ENCODE data around the gene FBLIM1.

FBLIM1 gene, protein sequence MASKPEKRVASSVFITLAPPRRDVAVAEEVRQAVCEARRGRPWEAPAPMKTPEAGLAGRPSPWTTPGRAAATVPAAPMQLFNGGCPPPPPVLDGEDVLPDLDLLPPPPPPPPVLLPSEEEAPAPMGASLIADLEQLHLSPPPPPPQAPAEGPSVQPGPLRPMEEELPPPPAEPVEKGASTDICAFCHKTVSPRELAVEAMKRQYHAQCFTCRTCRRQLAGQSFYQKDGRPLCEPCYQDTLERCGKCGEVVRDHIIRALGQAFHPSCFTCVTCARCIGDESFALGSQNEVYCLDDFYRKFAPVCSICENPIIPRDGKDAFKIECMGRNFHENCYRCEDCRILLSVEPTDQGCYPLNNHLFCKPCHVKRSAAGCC

DNA sequence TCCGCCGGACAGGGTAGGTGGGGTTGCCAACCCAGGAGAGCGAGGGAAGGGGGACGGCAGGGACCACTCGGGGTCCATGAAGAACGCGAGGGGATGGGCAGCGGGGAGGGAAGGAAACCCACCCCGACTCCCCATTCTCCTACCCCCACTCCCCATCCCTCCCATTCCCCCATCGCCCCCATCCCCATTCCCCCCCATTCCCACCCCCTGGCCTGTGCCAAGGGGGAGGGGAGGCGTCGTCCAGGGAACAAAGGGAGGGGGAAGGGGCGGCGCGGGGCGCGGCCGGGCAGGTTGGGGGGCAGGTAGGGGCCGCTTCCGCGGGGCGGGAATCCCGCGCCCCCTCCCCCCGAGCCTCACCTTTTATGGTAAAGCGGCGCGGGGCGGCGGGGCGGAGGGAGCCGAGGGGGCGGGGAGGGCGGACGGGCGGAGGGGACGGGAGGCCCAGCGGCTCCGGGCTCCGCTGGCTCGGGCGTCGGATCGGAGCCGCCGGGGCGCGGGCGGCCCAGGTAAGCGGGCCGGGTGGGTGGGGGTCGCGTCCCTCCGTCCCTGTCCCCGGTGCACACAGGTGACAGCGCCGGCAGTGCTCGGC, at the start of gene FBLIM1:
Gene FBLIM1 (plus strand): TSS at position 453 of the 589 bp plus-strand sequence. CDS start 6,189 bp downstream, outside the sequence.
- DNase-seq (ENCODE audit: low read depth in 2 of 2) = no peak

DNA sequence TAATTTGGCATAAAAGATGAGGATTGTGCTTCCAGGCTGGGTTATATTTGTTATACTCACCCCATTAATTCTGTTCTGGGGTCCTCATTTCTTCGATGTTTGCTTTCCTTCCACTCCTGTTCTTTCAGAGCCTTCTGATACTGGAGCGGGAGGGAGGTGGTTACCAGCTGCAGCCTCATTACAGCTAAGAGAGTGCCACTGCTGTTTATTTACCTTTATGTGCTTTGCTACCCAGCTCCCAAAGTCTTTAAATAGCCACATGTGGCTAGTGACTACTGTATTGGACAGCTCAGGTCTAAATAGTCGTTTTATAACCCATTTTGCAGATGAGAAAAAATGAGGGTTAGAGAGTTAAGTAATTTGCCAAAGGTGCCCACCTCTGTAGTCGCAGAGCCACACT, 49.4 kb upstream of the FBLIM1 start:
- no peak for DNase-seq (ENCODE audit: low read depth in 2 of 2)

DNA sequence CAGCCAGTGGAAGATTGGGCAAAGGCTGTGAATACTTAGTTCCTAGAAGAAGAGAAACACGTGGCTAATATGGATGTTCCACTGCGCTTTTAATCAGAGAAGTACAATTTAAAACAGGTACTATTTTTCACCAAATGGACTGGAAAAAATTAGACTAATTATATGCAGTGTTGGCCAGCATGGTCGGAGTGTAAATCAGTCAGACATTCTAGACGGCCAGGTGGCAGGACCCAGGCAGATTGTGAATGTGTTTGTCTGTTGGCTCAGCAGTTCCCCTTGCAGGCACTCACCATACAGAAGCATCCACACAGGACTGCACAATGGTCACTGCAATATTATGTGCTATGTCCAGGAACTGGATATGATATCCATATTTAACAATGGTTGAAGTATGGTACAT, 46.4 kb upstream of the FBLIM1 start:
- no peak for DNase-seq (ENCODE audit: low read depth in 2 of 2)

DNA sequence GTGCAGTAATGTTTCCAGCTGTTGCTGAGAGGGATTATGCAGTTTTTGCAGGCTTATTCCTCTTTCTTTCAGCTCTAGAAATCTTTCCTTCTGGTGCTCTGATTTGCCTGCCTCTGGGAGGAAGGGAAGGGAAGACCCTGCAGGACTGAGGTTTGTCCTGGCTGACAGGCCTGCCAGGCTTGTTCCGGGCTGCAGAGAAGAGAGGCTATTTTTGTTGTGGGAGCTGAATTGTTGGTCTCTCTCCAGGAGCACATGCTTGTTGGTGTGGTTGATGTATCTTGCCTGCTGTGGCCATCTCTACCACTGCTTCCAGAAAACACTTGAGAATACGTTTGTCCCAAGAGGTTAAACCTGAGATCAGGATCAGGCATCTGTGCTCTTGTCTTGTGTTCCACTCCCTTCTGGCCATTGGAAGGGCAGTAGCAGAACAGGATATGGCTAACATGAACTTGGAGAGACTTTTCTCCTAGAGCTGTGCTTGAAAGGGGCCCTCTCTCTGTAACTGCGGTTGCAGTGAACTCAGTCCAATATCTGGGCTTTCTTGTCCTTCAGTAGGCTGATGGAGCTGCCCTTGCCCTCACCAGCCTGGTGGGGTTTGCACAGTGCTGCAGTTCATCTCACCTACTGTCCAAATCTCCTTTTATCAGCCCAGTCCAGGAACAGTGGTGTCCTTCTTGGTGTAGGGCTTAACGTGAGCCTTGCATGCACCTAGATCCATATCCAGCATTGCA, 44.0 kb upstream of the FBLIM1 start:
- no peak for DNase-seq (ENCODE audit: low read depth in 2 of 2)

DNA sequence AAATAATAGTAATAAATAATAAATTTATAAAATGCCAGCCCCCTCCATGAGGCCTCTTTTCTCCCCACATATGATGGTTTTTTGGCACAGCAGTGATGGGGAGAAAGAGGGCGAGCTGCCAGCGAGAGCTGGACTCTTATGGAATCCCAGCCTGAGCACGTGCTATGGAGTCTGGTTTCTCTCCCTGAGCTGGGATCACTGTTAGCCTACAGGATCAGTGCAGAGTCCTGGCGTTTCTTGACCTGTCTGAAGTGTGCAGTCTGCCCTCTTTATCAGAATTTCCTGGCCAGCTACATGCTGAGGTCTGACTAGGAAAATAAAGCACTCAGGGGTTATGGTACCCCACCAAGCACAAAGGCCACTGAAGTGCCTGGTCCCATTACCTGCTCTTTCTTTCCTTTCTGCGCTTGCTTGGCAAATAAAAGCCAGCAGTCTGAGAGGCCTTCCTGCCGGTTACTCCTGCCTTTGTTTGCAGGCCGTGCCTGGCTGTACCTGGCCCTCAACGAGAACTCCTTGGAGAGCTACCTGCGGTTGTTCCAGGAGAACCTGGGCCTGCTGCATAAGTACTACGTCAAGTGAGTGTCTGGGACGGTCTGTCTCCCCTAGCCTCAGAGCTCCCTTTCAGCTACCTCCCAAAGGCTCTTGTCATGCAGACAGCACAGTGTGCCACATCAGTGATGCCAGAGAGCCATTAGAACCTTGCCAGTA, 41.0 kb upstream of the FBLIM1 start:
- DNase-seq (ENCODE audit: low read depth in 2 of 2) = no peak

DNA sequence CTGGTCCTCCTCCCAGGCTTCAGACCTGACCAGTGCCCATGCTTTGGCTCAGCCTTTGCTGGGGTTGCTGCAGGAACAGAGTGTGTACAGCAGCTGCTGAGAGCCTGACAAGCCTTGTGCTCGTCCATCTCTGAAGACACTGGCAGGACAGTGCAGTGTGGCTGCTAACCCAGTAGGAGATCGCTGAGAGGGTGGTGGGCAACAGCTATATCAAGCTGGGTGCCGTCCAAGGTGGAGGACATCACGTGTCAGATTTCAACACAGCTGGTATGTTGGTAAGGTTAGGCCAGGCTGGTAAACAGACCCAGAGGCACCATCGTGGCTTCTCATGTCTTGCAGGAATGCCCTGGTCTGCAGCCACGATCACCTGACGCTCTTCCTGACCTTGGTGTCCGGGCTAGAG, 40.4 kb upstream of the FBLIM1 start:
- DNase-seq (ENCODE audit: low read depth in 2 of 2) = no peak

DNA sequence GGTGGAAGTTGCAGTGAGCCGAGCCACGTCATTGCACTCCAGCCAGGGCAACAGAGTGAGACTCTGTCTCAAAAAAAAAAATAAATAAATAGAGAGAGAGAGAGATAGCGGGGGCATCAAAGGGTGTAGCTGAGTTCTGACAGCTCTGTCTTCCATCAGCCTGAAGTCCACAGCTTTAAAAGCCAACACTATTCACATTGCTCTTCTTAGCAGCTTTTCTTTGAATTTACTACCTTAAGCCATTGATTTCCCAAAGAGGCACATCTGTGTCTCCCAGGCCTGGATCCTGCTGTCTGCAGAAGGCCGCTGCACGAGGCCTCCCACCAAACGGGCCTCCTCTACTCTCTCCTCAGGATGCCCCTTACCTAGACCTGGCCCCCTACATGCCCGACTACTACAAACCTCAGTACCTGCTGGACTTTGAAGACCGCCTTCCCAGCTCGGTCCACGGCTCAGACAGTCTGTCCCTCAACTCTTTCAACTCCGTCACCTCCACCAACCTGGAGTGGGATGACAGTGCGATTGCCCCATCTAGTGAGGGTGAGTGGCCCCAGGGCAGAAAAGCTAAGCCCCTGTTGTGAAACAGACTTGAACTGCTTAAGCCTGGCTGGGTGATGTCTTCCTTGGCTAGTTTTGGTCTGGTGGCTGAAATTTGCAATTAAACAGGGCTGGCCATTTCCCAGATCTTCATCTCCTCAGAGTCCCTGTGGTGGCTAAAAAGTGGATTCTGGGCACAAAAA, 39.0 kb upstream of the FBLIM1 start:
- no peak for DNase-seq (ENCODE audit: low read depth in 2 of 2)

DNA sequence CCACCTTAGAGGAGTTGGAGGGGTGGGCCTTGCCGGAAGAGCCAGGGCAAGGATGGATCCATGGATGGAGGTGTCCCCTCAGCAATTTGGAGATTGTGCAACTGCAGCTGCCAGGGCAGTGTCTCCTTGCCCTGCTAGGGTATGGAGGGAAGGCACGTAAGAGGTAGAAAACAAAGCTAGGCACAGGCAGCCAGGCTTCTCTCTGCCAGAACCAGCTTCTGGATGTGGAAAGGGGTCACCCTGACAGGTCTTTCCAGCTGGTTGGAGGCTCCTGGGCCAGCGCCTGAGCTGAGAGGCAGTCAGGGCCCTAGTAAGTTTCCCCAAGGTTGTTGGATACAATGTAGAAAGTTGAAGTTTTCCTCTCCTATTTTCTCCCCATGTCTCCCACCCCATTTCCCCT, 37.7 kb upstream of the FBLIM1 start:
- no peak for DNase-seq (ENCODE audit: low read depth in 2 of 2)

DNA sequence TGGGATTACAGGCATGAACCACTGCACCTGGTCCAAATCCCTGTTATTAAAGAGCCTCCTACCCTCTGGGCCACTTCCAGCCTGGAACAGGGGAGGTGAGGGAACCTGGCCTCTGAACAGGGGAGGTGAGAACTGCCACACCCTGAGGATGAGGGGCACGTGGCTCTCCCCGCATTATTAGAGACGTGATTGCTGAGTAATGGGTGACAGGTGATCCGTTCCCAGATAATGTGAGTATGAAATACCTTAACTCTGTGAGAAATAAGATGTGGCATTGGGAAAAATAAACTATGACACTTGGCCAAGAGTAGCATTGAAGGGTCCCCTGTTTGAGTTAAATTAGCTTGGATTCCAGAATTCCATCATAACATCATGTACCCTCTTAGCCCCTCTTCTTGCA, 36.2 kb upstream of the FBLIM1 start:
- no peak for DNase-seq (ENCODE audit: low read depth in 2 of 2)

DNA sequence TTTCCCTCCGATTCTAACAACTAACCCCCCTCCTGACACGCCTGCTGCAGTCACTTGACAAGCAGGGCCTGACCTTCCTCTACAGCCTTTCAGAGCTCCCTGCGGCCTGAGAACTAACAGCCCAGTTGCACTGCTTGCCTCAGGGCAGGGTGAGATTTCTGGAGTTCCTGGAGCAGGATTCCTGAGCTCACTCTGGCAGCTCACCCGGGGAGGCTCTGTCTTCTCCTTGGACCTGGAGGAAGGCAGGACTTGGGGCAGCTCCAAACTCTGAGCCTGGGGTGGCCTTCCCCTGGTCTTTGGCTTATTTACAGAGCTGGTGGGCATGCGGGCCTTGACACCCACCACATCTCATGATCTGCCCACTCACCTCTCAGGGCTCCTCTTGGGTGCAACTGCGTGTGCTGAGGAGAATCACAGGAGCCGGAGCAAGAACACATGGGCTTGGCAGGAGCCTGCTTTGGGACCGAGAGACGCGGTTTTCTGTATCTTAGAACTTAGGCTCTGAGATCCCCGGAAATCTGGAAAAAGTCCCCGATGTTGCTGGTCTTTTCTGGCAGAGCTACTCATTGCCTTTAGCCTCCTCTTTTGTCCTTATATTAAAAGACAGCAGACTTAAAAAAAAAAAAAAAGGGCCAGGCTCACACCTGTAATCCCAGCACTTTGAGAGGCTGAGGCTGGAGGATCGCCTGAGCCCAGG, 35.6 kb upstream of the FBLIM1 start:
- DNase-seq (ENCODE audit: low read depth in 2 of 2) = no peak

DNA sequence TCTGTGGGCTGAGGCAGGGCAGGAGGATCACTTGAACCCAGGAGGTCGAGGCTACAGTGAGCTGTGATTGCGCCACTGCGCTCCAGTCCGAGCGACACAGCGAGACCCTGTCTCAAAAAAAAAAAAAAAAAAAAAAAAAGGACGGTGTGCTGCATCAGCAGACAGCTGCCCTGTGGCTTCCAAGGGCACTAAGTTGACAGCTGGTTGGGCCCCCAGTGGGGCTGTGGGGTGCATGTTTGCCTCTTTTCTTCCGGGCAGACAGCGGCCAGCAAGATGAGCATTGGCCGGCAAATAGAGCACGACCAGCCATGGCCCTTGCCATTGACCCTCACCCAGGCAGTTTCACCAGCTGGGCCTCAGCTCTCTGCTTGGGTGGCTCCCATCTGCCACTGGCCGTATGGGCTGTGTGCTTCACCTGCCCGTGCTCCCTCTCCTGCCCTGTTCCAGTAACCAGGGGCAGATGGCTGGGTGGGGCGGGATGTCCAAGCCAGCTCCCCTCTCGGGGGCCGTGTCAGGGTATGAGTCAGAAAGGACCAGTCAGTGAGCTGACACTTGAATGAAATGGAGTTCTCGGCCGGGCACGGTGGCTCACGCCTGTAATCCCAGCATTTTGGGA, 34.9 kb upstream of the FBLIM1 start:
- no peak for DNase-seq (ENCODE audit: low read depth in 2 of 2)

DNA sequence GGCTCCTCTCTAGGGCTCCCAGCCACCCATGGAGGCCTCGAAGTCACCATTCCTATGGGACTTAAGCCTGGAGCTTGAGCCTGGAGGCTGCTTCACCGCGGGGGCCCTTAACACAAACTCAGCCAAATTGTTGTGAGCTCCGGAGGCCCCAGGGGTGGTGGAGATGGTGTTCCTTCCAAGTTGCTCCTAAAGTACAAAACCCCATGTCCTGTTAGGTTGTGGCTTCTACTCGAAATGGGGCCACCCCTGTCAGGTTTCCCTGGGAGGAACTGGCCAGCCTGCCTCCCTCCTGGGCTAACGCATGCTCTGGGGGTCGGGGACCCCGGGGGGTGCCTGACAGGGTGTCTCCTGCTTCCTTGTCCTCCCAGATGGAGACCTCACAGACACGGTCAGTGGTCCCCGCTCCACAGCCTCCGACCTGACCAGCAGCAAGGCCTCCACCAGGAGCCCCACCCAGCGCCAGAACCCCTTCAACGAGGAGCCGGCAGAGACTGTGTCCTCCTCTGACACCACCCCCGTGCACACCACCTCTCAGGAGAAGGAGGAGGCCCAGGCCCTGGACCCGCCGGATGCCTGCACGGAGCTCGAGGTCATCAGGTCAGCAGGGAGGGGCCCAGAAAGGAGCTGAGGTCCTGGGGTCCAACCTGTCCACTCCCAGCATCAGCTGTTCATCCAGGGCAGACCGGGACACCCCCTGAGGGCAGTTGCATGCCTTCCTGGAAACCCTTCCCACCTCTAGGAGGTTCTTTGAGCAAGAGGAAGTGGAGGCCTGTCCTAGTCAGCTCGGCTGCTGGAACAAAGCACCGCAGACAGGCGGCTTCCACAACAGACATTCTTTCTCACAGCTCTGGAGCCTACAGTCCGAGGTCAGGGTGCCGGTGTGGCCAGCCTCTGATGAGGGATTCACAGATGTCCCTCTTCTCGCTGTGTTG, 33.4 kb upstream of the FBLIM1 start:
- DNase-seq (ENCODE audit: low read depth in 2 of 2) = no peak

DNA sequence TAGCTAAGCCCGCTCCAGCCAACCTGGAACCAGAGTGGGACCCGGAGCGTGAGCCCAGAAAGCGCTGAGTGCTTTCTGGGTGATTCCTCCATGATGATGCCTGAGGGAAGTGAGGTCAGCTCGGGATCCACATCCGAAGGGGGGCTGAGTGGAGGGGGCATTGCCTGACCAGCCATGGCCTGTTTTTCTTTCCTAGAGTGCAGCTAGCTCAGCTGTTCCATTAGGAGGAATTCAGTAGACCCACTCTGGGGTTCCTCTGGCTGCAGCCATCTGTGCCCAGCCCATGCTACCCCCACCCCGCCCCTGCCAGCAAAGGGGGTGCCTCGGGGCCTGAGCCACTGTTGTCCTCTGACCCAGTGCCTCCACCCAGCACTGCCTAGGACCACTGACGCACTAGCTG, 32.1 kb upstream of the FBLIM1 start:
- no peak for DNase-seq (ENCODE audit: low read depth in 2 of 2)

DNA sequence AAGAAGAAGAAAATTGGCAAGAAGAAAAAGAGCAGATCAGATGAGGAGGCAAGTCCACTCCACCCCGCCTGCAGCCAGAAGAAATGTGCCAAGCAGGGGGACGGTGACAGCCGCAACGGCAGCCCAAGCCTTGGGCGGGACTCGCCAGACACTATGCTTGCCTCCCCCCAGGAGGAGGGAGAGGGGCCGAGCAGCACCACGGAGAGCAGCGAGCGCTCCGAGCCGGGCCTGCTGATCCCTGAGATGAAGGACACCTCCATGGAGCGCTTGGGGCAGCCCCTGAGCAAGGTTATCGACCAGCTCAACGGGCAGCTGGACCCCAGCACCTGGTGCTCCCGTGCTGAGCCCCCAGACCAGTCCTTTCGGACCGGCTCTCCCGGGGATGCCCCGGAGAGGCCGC, 31.6 kb upstream of the FBLIM1 start:
- DNase-seq (ENCODE audit: low read depth in 2 of 2) = no peak

DNA sequence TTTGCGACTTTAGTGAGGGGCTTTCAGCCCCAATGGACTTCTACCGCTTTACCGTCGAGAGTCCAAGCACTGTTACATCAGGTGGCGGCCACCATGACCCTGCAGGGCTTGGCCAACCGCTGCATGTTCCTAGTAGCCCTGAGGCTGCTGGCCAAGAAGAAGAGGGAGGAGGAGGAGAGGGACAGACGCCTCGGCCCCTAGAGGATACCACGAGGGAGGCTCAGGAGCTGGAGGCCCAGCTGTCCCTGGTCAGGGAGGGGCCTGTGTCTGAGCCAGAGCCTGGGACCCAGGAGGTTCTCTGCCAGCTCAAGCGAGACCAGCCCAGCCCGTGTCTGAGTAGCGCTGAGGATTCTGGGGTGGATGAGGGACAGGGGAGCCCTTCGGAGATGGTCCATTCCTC, 31.2 kb upstream of the FBLIM1 start:
- no peak for DNase-seq (ENCODE audit: low read depth in 2 of 2)

DNA sequence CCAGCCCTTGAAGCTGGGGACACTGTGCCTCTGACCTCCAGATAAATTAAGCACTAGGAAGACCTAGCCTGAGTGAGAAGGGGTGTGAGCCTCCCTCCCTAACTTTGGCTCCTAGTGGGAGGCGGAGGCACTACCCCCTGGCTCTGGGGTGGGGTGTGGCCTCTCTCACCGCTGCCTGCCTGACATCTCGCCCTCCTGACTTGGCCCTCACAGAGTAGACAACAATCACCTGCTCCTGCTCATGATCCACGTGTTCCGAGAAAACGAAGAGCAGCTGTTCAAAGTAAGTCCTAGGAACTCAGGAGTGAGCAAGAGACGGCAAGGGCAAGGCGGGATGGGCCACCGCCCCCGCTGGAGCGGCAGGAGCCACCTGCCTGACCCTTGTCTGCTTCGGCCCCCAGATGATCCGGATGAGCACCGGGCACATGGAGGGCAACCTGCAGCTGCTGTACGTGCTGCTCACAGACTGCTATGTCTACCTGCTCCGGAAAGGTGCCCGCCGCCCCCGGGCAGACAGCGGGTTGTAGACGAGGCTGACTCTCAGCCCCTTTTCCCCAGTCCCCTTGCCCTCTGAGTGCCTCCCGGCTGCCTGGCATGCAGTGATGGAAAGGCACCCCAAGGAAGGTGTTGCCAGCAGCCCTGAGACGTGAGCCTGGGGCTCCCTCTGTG, 30.6 kb upstream of the FBLIM1 start:
- no peak for DNase-seq (ENCODE audit: low read depth in 2 of 2)

DNA sequence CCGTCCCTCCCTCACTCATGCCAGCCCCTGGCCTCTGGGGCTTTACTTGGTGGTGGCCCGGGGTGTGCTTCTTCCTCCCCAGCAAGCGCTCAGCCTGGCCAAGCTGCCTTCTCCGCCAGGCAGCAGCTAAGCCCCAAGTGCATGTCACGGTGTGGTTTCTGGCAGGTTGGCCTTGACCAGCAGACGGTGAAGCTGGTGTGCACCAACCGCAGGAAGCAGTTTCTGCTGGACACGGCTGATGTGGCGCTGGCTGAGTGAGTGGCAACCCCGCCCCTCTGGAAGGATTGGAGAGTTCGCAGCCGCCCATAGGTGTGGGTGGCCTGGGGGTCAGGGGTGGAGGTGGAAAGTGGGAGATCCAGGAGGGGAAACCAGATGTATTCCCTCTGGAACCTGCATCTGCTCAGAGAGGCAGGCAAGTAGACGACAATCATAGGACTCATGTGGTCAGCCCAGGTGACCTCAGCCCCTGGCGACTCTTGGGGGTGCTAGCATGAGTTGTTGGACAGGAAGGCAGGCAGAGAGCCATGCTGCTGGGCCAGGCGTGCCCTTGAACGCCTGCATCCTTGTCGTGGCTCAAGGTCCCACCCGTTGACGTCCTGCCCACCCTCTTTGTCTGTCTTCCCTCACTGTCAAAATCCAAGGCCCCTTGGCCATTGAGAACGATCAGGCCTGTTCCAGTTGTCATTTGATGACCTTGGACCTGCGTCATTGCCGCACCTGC, 29.5 kb upstream of the FBLIM1 start:
- DNase-seq (ENCODE audit: low read depth in 2 of 2) = no peak

DNA sequence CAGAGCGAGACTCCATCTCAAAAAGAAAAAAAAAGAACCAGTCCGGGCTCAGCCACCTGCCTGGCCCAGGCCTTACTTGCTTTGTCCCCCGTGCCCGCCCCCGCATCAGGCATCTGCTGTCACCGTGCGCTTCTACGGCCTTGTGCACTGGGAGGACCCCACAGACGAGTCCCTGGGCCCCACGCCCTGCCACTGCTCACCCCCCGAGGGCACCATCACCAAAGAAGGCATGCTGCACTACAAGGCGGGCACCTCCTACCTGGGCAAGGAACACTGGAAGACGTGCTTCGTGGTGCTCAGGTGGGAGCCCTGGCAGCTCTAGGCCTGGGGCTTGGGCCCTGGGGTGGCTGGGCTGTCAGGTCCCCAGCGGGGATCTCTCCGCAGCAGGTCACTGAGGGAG, 28.2 kb upstream of the FBLIM1 start:
- no peak for DNase-seq (ENCODE audit: low read depth in 2 of 2)

Measured in stimulated activated CD4-positive, alpha-beta T cell treated with anti-CD3 and anti-CD28 coated beads, Interleukin-1b, Interleukin-23, amount 100 ng/mL, for 4 hours (primary cell).